Measurements from ENCODE around the gene RAB11B.

- no peak for TF ChIP-seq CTCF (IDR thresholded peaks at IDR 0.05)
- TF ChIP-seq POLR2A (IDR thresholded peaks at IDR 0.05), result no peak
- no peak for TF ChIP-seq EP300 (IDR thresholded peaks at IDR 0.05)
These were observed 3.2 kb upstream of the RAB11B start for GRCh38 chr19:8386990-8387389.

All from ovary (tissue), 3 donors.